Epithelial cell of esophagus (primary cell): ENCODE measurements around the gene AP5Z1.

Experiments
- DNase-seq: peaks from one replicate; pipeline ENCODE4 v3.0.0; 2010; ENCODE audit warnings: low read depth
- H3K4me3 ChIP-seq: 2 replicates; pipeline ENCODE4 v1.5.1; 2011; ENCODE audit warnings: mild to moderate bottlenecking, low read length, control low read depth
- CTCF ChIP-seq: IDR thresholded peaks from 2 replicates; pipeline ENCODE4 v1.5.1; 2011; ENCODE audit warnings: low read depth, mild to moderate bottlenecking, low read length, control low read depth, inconsistent platforms; ENCODE audit not compliant: insufficient read depth; ENCODE audit errors: missing control alignments

AP5Z1 gene

GRCh38 chr7:4808565-4808964 is 33.1 kb downstream of the AP5Z1 start:
- H3K4me3 ChIP-seq, result no peak overlapping the region
- no peak for DNase-seq
- no peak for TF ChIP-seq CTCF

GRCh38 chr7:4809091-4809591 is 33.7 kb downstream of the AP5Z1 start:
- no peak overlapping the region for H3K4me3 ChIP-seq
- no peak for DNase-seq
- TF ChIP-seq CTCF, result no peak

- no peak overlapping the region for H3K4me3 ChIP-seq
- no peak for DNase-seq
- TF ChIP-seq CTCF, result no peak
Observed at GRCh38 chr7:4809666-4810065, 34.2 kb downstream of the AP5Z1 start.

- DNase-seq, result no peak
- no peak overlapping the region for H3K4me3 ChIP-seq
- no peak for TF ChIP-seq CTCF
Observed at GRCh38 chr7:4814433-4814832, 39.0 kb downstream of the AP5Z1 start.

GRCh38 chr7:4815121-4815520 is 39.7 kb downstream of the AP5Z1 start:
- no peak overlapping the region for H3K4me3 ChIP-seq
- no peak for TF ChIP-seq CTCF
- DNase-seq, result no peak

GRCh38 chr7:4815609-4816418 is 40.4 kb downstream of the AP5Z1 start:
- no peak for DNase-seq
- no peak for TF ChIP-seq CTCF
- no peak overlapping the region for H3K4me3 ChIP-seq
